HCT116 (cell line): ENCODE data around the gene NFIB. TPM values are rescaled to one million over a fixed set of nuclear protein-coding genes. Genes with fewer than 3 reads are reported as not detected.

Experiments used
- ATAC-seq: fragments of 200-7000 bp; cut with Tn5 transposase; 2 replicates; pipeline ENCODE4 v1.9.1; 2020; ENCODE audit warnings: mild to moderate bottlenecking, moderate library complexity
- BruUV-seq: library from RNA; stranded (reverse); fragments of 400-500 nt; replicated peaks from 2 replicates; lab custom pipeline; 2021; lab: Mats Ljungman, UMichigan
- CTCF ChIA-PET: fragments of 300-600 bp; sonication (Branson Sonifier 250); formaldehyde crosslinking; loops from one replicate; lab custom pipeline; 2021; ENCODE audit warnings: antibody characterized with exemption; lab: Charles Lee
- POLR2A ChIA-PET: fragments of 300-600, 350-600 bp; sonication (Branson Sonifier 250); formaldehyde crosslinking; loops from one replicate; lab custom pipeline; 2021; ENCODE audit warnings: antibody characterized with exemption; lab: Charles Lee
- RAD21 ChIA-PET, 2 experiments: fragments of 300-600 bp; sonication (Branson Sonifier 250); formaldehyde crosslinking; loops; one replicate each; lab custom pipeline; 2023; ENCODE audit warnings: low total read pairs in 2 of 2; ENCODE audit not compliant: uncharacterized antibody in 2 of 2, unreplicated experiment in 2 of 2, low non-redundant PET in 1 of 2; lab: Charles Lee
- DNase-seq: peaks from one replicate; pipeline ENCODE4 v3.0.0-alpha.2; 2010; ENCODE audit warnings: low read depth, low spot score
- H2AFZ ChIP-seq: fragments of 200-600 bp; shearing (Covaris generic), sonication (generic); 2 replicates; pipeline ENCODE4 v1.6.1; 2017; ENCODE audit warnings: low read depth, mixed run types, mixed read lengths, antibody characterized with exemption, low read length; ENCODE audit not compliant: poor library complexity, severe bottlenecking
- H3K27ac ChIP-seq: 2 replicates; pipeline ENCODE4 v1.5.1; 2012; ENCODE audit warnings: low read depth, low read length
- H3K27me3 ChIP-seq: fragments of 200-600 bp; sonication (generic); 2 replicates; pipeline ENCODE4 v1.6.1; 2016; ENCODE audit warnings: mixed run types, low read length, mixed read lengths; ENCODE audit not compliant: insufficient read depth
- H3K36me3 ChIP-seq, 2 experiments: fragments of 200-500 bp in 1 of 2; fragments of 200-600 bp in 1 of 2; sonication (Bioruptor generic) in 1 of 2; sonication (generic) in 1 of 2; 2 replicates each; pipeline versions ENCODE4 v1.5.1 to v1.6.1; 2014 to 2016; ENCODE audit warnings: low read length in 2 of 2, inconsistent platforms in 1 of 2, mixed read lengths in 1 of 2, mixed run types in 1 of 2; ENCODE audit not compliant: insufficient read depth in 2 of 2, control insufficient read depth in 1 of 2
- H3K4me1 ChIP-seq, 2 experiments: fragments of 200-600 bp in 1 of 2; sonication (generic) in 1 of 2; 2 replicates each; pipeline versions ENCODE4 v1.5.1 to v1.6.1; 2012 to 2017; ENCODE audit warnings: low read length in 2 of 2, inconsistent platforms in 1 of 2, mild to moderate bottlenecking in 1 of 2, mixed read lengths in 1 of 2, mixed run types in 1 of 2, moderate library complexity in 1 of 2; ENCODE audit not compliant: insufficient read depth in 2 of 2, control insufficient read depth in 1 of 2
- H3K4me2 ChIP-seq: fragments of 200-600 bp; sonication (generic); 2 replicates; pipeline ENCODE4 v1.6.1; 2017; ENCODE audit warnings: mixed run types, low read length, mixed read lengths
- H3K4me3 ChIP-seq, 2 experiments: fragments of 200-600 bp in 1 of 2; sonication (generic) in 1 of 2; replicated peaks in 1 of 2; 2 replicates each; pipeline ENCODE4 v1.5.1; 2011 to 2016; ENCODE audit warnings: low read length in 2 of 2, control low read depth in 1 of 2, low read depth in 1 of 2, mild to moderate bottlenecking in 1 of 2, mixed read lengths in 1 of 2, mixed run types in 1 of 2
- H3K79me2 ChIP-seq: fragments of 200-600 bp; sonication (generic); 2 replicates; pipeline ENCODE4 v1.6.1; 2017; ENCODE audit warnings: mild to moderate bottlenecking, mixed run types, low read length, moderate library complexity, mixed read lengths; ENCODE audit not compliant: insufficient read depth
- H3K9ac ChIP-seq: fragments of 200-600 bp; sonication (generic); 2 replicates; pipeline ENCODE4 v1.6.1; 2016; ENCODE audit warnings: low read length, mixed read lengths
- H3K9me2 ChIP-seq: fragments of 200-600 bp; sonication (generic), shearing (Covaris generic); 2 replicates; pipeline ENCODE4 v1.6.1; 2017; ENCODE audit warnings: mixed run types, mild to moderate bottlenecking, moderate library complexity; ENCODE audit not compliant: insufficient read depth
- H3K9me3 ChIP-seq, 2 experiments: fragments of 200-500 bp in 1 of 2; fragments of 200-600 bp in 1 of 2; sonication (Bioruptor generic) in 1 of 2; sonication (generic) in 1 of 2; 2 replicates each; pipeline ENCODE4 v1.6.1; 2014 to 2017; ENCODE audit warnings: low read length in 2 of 2, mixed read lengths in 2 of 2, inconsistent platforms in 1 of 2, low read depth in 1 of 2, mild to moderate bottlenecking in 1 of 2, mixed run types in 1 of 2, moderate library complexity in 1 of 2; ENCODE audit not compliant: control insufficient read depth in 1 of 2, insufficient read depth in 1 of 2
- H4K20me1 ChIP-seq: fragments of 200-600 bp; sonication (generic), shearing (Covaris generic); 2 replicates; pipeline ENCODE4 v1.6.1; 2017; ENCODE audit warnings: mixed run types, mild to moderate bottlenecking, moderate library complexity; ENCODE audit not compliant: insufficient read depth
- CEBPB ChIP-seq: IDR thresholded peaks from 2 replicates; pipeline ENCODE4 v1.6.1; 2012; ENCODE audit warnings: low read depth
- EGR1 ChIP-seq: IDR thresholded peaks from 2 replicates; pipeline ENCODE4 v1.6.1; 2012; ENCODE audit warnings: low read depth
- FOSL1 ChIP-seq: IDR thresholded peaks from 2 replicates; pipeline ENCODE4 v1.6.1; 2012; ENCODE audit warnings: low read depth
- POLR2A ChIP-seq: IDR thresholded peaks from 2 replicates; pipeline ENCODE4 v1.7.0; 2011; ENCODE audit warnings: borderline replicate concordance; ENCODE audit not compliant: insufficient read depth, insufficient read length; ENCODE audit errors: extremely low read depth
- POLR2AphosphoS5 ChIP-seq: IDR thresholded peaks from 2 replicates; pipeline ENCODE4 v1.6.1; 2011; ENCODE audit warnings: mild to moderate bottlenecking, low read depth, low read length, moderate library complexity
- SRF ChIP-seq: IDR thresholded peaks from 2 replicates; pipeline ENCODE4 v1.6.1; 2012; ENCODE audit warnings: low read depth
- TCF7L2 ChIP-seq: IDR thresholded peaks from 2 replicates; pipeline ENCODE4 v1.7.0; 2011; ENCODE audit warnings: borderline replicate concordance, inconsistent platforms; ENCODE audit not compliant: insufficient read depth, insufficient read length; ENCODE audit errors: extremely low read depth
- intact Hi-C: fragments of 100-400 bp; cut with micrococcal nuclease; formaldehyde crosslinking; loops from 2 replicates; pipeline ENCODE4 v1.10.0; 2022
- total RNA-seq: library from RNA; stranded (reverse); gene quantifications from one replicate; pipeline ENCODE4 v1.2.1, GENCODE V29; 2021; ENCODE audit not compliant: unreplicated experiment

NFIB gene
- total RNA-seq, 1 experiment from 2014 or later: 6.6 TPM

DNA sequence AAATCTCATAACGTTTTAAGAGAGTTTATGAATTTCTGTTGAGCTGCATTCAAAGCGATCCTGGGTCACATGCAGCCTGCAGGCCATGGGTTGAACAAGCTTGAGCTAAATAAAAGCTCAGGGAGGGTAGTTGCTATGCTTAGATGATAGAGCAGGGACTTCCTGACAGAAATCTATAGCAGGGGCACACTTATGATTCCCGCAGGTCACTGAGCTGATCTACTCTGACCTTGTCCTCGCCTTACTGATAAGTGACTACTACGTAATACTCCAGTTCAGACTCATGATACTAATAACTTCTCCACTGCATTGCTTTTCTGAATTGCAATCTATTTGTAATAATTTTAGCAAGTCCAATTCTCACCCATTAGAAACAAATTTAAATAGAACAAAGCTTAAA, 90.9 kb downstream of the NFIB start:
- no peak overlapping the region for H3K27ac ChIP-seq
- H3K4me1 ChIP-seq: peaks cover 16% of the 10 kb centered on the region in 2 experiments
- intact Hi-C loops: no loop called here
- no peaks in the 10 kb centered on the region for H3K9me2 ChIP-seq
- ChIA-PET RAD21 (no interaction called here), CTCF (no interaction called here), POLR2A (interaction anchor here (0.7 to 1.1 kb wide), 2 partner anchors 10 to 97 kb away, joined by 3 to 6 read pairs; no protein-coding TSS in a partner anchor)
- no peak overlapping the region for H3K9ac ChIP-seq
- no peak overlapping the region for H3K4me3 ChIP-seq
- no peaks in the 10 kb centered on the region for H3K27me3 ChIP-seq
- BruUV-seq: no TSS peak
- DNase-seq (no peak), ATAC-seq (no peak)
- TF ChIP-seq POLR2A (no peak), TCF7L2 (no peak)
- no peak overlapping the region for H3K4me2 ChIP-seq
- no peaks in the 10 kb centered on the region for H3K9me3 ChIP-seq
- no peaks in the 10 kb centered on the region for H3K79me2 ChIP-seq
- no peaks in the 10 kb centered on the region for H3K36me3 ChIP-seq
- H2AFZ ChIP-seq: no peak overlapping the region
- H4K20me1 ChIP-seq: no peaks in the 10 kb centered on the region

DNA sequence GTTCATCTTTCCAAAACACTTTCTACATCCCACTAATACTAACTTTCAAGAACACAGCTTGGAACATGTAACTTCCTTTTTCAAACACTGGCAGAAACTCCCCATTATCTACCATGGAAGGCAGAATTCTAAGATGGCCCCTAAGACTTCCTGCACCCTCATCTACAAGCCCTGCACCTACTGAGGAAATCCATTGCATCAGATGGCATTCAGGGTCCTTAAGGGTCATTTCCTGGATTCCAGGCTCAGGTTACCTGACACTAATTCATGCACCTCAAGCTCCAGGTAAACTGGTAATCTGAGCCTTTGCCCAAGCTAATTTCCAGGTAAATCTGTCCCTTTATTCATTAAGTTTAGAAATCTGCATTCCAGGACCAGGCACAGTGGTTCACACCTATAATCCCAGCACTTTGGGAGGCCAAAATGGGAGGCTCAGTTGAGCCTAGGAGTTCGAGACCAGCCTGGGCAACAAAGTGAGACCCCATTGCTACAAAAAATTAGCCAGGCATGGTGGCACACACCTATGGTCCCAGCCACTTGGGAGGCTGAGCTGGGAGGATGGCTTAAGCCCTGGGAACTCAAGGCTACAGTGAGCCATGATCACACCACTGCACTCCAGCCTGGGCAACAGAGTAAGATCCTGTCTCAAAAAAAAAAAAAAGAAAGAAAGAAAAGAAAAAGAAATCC, 91.6 kb downstream of the NFIB start:
- no peak overlapping the region for H2AFZ ChIP-seq
- ATAC-seq (no peak), DNase-seq (no peak)
- intact Hi-C loops: no loop called here
- no peaks in the 10 kb centered on the region for H3K9me2 ChIP-seq
- no peak overlapping the region for H3K4me3 ChIP-seq
- H3K36me3 ChIP-seq: no peaks in the 10 kb centered on the region
- H3K27ac ChIP-seq: peak overlapping the region; percentile 44; the same call in 1 of the 2 replicates
- no peaks in the 10 kb centered on the region for H3K27me3 ChIP-seq
- H3K4me2 ChIP-seq: peak overlapping the region; percentile 40
- no TSS peak for BruUV-seq
- no peaks in the 10 kb centered on the region for H4K20me1 ChIP-seq
- peaks cover 16% of the 10 kb centered on the region in 2 experiments for H3K4me1 ChIP-seq
- H3K9me3 ChIP-seq: no peaks in the 10 kb centered on the region
- RAD21 ChIA-PET: interaction anchor here in 1 of 2 experiments (0.6 kb wide), 1 partner anchor 16 kb away, joined by 3 read pairs; no protein-coding TSS in a partner anchor
- POLR2A ChIA-PET: interaction anchor here (0.7 to 1.1 kb wide), 2 partner anchors 11 to 96 kb away, joined by 3 to 6 read pairs; no protein-coding TSS in a partner anchor
- no peaks in the 10 kb centered on the region for H3K79me2 ChIP-seq
- TF ChIP-seq EGR1 (no peak), FOSL1 (no peak), CEBPB (no peak), POLR2AphosphoS5 (no peak), SRF (no peak)
- H3K9ac ChIP-seq: no peak overlapping the region
- CTCF ChIA-PET: no interaction called here
